ENCODE data around the gene ITIH3.

Gene ITIH3

GRCh38 chr3:52795298-52795900 is 803 bp downstream of the ITIH3 start:
- DNase-seq: no peak

DNA sequence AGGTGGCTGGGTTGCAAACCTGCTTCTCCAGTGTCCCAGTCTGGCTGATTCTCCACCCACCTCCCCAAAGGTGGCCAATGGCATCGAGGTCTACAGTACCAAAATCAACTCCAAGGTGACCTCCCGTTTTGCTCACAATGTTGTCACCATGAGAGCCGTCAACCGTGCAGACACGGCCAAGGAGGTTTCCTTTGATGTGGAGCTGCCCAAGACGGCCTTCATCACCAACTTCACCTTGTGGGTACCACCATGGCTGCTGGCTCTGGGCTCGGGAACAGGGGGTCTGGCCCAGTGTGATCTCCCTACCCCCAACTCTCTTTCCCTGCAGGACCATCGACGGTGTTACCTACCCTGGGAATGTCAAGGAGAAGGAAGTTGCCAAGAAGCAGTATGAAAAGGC is 1.8 kb downstream of the ITIH3 start:
- DNase-seq: no peak

GRCh38 chr3:52798376-52798977 is 3.9 kb downstream of the ITIH3 start:
- no peak for DNase-seq

GRCh38 chr3:52798978-52799476 is 4.4 kb downstream of the ITIH3 start:
- DNase-seq: no peak

GRCh38 chr3:52800079-52800478 is 5.5 kb downstream of the ITIH3 start:
- no peak for DNase-seq

DNA sequence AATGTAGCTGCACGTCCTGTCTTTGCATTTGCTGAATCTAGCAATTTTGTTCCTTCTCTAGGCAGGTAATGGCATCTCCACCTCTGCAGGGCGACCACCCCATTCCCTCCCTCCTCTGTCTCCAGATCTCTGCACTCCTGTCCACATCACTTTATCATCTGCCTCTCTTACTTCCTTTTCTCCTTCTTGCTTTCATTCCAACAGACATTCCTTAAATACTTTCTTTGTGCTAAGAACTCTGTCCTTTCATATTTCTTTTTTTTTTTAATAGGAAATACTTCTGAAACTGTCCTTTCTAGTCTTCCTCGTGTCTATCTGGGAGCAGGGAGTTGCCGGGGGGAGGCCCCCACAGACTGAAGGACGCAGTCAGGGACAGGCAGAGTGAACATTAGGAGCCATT is 7.2 kb downstream of the ITIH3 start:
- no peak for DNase-seq

DNA sequence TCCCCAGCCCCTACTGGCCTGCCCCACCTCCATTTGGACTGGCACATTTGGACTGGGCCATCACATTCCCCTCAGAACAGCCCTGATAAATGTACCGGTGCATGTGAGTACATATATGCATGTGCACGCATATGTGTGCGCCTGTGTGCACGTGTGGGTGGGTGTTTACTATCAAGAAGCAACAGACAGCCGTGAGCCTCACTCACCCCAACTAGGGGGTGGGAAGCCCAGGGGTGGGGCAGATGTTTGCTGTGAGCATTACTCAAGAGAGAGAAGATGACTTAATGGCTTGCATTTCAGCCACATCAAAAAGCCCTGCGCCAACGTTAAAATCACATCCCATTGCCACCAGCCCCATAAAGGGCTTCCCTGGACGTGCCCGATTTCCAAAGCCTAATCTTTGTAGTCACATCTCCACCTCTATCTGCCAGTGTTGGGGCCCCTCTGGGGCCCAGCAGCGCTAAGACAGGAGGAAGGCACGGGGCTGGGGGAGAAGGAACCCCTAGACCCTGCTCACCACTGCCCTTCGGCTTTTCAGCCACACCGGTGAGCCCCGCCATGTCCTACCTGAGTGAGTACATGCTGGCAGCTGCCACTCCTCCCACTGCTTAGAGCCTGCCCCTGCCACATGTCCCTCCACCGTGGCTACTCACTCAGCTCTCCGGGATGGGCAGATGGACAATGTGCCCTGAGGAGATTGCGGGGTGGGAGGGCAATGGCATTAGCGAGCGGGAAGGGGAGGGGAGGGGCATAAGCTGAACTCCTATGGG is 10.9 kb downstream of the ITIH3 start:
- DNase-seq: no peak

DNA sequence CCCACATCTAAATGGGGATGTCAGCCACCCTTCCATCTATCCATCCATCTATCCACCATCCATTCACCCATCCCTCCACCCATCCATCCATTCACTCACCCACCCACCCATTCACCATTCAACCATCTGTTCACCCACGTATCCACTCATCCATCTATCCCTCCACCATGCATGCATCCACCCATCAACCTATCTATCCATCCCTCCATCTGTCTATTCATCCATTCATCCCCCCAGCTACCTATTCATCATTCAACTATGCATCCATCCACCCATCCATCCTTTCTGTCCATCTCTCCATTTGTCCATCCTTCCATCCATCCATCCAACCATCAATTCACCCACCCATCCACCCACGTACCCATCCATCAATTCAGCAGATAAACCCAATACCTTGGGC is 14.6 kb downstream of the ITIH3 start:
- DNase-seq: no peak

GRCh38 chr3:52809662-52810377 is 15.2 kb downstream of the ITIH3 start:
- no peak for DNase-seq

- no peak for DNase-seq
These were observed 16.3 kb downstream of the ITIH3 start for GRCh38 chr3:52810923-52811322.

DNA sequence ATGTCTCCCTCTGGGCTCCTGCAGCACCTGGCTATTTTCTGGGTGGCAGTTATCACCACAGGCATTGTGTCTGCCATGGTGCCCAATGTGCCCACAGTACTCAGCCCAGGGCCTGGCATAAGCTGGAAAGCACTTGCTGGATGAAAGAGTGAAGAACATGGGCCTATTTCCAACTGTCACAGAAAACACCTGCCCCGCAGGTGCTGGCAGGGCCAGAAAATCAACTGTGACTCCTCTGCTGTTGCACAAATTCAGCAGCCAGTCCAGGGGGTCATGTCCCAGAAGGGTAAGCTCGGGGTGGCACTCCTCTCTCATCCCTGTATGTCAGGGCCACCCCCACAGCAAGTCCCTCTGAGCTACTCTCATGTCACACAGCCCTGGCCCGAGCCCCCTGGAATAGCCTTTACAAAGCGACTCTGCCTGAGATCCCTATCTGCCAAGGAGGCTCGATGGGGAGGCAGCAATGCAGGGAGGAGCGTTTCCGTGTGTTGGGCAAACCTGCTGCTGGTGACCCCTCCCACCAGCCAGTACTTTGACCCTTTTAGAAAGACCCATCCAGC is 16.9 kb downstream of the ITIH3 start:
- no peak for DNase-seq

- no peak for DNase-seq
These were observed 19.2 kb downstream of the ITIH3 start for GRCh38 chr3:52813810-52814209.

- DNase-seq: no peak
These were observed 21.6 kb downstream of the ITIH3 start for GRCh38 chr3:52816199-52816598.

DNA sequence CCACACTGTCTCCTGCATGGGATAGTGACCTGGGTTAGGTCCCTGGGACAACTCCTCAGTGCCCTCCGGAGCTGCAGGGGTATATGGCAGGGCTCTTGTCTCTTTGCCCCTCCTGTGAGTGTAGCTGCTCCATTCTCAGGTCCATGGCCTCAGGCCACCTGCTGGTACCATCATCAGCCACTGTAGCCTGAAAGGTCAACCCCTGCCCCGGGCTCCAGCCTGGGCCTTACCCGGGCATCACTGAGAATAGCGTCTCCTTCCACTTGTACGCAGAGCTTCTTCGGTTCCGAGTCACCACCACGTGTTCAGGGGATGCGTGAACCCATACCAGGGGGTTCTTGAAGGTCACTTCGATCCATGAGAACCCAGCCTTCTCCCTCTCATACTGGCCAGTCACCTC is 22.1 kb downstream of the ITIH3 start:
- no peak for DNase-seq

DNA sequence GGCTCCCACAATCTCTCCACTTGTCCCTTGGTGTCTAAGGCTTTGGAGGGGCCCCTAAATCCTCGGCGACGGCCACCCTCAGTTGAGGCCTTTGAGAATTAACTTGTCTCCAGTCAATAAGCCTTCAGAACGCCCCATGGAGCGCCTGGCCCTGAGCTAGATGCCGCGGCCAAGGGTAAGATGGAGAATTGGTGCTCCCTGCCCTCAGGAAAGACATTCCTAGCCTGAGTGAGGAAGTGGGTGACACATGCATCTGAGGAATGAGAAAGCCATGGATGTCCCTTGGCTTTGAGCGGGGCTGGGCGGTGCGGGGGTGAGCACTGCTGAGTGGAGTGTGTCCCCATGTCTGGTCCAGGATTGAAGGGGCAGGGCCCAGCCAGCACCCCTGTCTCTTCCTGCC is 22.6 kb downstream of the ITIH3 start:
- no peak for DNase-seq

GRCh38 chr3:52817860-52818259 is 23.3 kb downstream of the ITIH3 start:
- DNase-seq: no peak

DNA sequence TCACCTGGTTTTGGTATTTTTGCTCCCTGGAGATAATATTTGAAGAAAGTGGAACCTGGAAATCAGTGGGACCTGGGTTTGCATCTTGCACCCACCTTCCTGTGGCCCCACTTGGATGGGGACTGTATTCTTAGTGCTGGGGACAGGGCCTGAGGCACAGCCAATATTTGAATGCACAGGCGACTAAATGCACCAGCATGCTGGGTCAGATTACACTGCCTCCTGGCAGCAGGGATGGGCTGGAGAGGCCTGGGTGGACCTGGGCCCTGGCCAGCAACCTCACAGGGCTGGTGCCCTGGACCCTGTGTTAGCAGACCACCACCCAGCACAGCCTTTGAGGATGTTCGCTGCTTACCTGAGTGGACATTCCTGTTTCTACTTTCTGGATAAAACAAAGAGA is 25.3 kb downstream of the ITIH3 start:
- DNase-seq: no peak

DNA sequence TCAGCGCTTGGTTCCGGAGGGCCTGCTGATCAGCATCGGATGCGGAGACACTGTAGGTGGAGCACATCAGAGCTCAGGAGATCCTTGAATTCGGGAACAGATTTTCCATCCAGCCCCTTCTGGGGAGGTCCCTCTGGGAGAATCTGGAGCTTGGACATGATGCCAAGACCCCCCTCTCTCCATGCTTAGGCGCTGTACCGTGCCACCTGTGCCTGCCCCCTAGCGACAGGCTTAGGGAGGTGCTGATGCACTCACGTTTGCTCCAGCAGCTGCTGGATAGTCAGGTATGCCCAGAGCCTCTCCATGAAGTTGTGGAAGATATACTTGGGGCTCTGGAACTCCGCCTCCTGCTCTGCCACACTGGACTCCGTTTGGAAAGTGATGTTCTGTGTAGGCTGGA is 26.1 kb downstream of the ITIH3 start:
- DNase-seq: no peak

DNA sequence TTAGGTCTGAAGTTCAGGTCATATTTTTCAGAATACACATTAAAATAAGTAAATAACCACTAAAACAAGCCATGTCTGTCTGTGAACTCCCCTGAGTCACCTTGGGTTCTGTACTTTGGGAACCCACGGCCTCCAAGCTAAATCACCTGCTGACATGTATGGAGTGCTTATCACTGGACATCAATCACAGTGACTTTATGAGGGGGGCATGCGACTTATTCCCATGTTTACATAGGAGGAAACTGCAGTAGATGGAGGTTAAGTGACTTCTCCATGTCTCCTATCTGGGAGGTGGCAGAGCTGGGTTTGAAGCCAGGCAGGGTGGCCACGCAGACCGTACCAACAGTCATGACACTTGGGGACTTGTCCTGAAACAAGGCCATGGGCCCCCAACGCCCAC is 27.8 kb downstream of the ITIH3 start:
- no peak for DNase-seq

DNA sequence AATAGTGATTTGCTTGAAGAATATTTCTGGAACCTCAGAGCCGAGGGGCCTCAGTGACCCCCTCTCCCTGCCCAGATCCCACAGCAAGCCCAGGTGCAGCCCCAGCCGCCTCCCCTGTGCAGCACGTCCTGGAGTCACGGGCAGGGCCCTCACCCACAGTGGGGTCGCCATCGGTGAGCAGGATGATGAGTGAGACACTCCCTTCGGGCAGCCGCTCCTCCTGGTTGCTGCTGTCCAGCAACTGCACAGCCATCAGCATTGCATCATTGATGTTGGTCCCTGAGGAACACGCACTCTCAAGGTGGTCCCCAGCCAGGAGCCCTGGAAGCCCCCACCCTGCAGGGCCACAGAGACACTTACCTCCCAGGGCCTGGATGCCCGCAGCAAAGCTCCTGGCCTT is 29.4 kb downstream of the ITIH3 start:
- no peak for DNase-seq

GRCh38 chr3:52827441-52827840 is 32.8 kb downstream of the ITIH3 start:
- DNase-seq: no peak

GRCh38 chr3:52827866-52828376 is 33.3 kb downstream of the ITIH3 start:
- DNase-seq: no peak

- no peak for DNase-seq
These were observed 34.9 kb downstream of the ITIH3 start for GRCh38 chr3:52829482-52829881.
